ENCODE data around the gene ZC3H6. TPM values are rescaled to one million over a fixed set of nuclear protein-coding genes. Genes with fewer than 3 reads are reported as not detected.

ZC3H6 gene
- total RNA-seq, 1 donor from 2014 or later, result 7.3 TPM

DNA sequence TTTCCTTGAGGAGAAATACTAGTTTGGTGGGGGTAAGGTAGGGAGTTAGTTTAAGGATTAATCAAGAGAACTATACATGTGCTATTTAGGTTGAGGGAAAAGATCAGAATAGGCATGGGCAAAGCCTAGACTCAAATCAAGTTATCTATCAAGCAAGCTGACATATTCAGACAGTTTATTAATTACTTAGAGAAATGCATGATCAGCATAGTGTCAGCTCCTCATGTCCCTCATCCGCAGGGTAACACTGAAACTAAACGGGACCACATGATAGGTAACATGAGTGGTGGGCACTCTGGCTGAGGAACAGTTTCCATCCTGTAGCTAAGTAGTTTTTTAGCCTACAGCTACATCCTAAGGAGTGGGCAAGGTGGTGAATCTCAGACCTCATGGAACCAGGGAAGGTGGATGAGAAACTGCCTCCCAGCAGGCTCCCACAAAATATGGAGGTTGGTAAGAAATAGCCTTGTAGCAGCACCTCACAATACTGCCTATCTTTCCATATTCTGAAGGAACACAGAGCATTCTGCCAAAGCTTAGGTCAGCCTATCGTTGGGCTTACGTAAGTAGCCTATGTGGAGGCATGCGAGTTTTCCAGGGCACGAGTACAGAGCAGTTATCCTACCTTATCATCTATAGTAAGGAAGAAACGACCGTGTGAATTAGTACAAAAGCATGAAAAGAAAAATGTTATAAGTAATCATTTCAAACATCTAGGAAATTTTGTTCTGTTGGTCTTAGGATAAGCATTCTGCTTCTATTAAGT lies 18.4 kb downstream of the ZC3H6 start:
- Mint-ChIP-seq H3K27me3 (ENCODE audit: low read depth) (no peaks in the 10 kb centered on the region), H3K9me3 (no peaks in the 10 kb centered on the region), H3K4me1 (peaks cover 5% of the 10 kb centered on the region), H3K27ac (ENCODE audit: unreplicated experiment) (no peak overlapping the region), H3K4me3 (no peak overlapping the region), H3K36me3 (ENCODE audit: low read depth) (no peaks in the 10 kb centered on the region)
- TF ChIP-seq, protein P1, sequence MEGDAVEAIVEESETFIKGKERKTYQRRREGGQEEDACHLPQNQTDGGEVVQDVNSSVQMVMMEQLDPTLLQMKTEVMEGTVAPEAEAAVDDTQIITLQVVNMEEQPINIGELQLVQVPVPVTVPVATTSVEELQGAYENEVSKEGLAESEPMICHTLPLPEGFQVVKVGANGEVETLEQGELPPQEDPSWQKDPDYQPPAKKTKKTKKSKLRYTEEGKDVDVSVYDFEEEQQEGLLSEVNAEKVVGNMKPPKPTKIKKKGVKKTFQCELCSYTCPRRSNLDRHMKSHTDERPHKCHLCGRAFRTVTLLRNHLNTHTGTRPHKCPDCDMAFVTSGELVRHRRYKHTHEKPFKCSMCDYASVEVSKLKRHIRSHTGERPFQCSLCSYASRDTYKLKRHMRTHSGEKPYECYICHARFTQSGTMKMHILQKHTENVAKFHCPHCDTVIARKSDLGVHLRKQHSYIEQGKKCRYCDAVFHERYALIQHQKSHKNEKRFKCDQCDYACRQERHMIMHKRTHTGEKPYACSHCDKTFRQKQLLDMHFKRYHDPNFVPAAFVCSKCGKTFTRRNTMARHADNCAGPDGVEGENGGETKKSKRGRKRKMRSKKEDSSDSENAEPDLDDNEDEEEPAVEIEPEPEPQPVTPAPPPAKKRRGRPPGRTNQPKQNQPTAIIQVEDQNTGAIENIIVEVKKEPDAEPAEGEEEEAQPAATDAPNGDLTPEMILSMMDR (conservative IDR thresholded peaks at IDR 0.05), result no peak
- DNase-seq (ENCODE audit: low read depth, low spot score), result no peak

DNA sequence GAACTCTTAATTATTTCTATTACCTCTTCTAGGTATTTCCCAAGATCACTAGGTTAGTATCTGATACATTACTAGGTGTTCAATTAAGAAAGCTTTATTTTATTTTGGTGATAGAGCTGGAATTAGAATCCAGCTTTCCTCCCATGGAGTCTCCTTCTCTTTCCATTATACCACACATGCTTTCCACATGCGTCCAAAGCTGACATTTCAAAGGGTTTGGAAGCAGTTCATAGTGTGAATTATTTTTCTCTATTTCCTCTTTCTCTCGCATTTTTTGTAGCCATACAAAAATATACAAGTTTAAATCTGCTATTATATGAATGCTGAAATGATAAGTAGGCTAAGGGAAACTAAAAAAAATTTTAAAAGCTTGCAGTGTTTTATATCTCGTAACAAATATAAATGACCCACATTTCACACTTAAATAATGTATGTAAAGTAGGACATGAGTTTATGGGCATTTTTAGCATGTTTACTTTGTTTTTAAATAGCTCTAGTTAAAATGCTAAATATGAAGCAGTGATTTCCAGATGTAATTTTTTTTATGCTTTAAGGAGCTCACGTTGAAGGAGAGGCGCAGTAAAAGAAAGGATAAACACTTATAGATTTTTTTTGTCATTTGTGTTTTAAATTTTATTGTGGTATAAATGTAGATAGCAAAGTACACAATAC lies 20.1 kb downstream of the ZC3H6 start:
- Mint-ChIP-seq H3K27me3 (ENCODE audit: low read depth) (no peaks in the 10 kb centered on the region), H3K27ac (ENCODE audit: unreplicated experiment) (no peak overlapping the region), H3K4me1 (no peaks in the 10 kb centered on the region), H3K4me3 (no peak overlapping the region), H3K9me3 (peaks cover 2% of the 10 kb centered on the region), H3K36me3 (ENCODE audit: low read depth) (no peaks in the 10 kb centered on the region)
- TF ChIP-seq, protein P1 (conservative IDR thresholded peaks at IDR 0.05), result no peak
- no peak for DNase-seq (ENCODE audit: low read depth, low spot score)

- H3K36me3 Mint-ChIP-seq (ENCODE audit: low read depth), result no peaks in the 10 kb centered on the region
- TF ChIP-seq, protein P1 (conservative IDR thresholded peaks at IDR 0.05), result no peak
- H3K27me3 Mint-ChIP-seq (ENCODE audit: low read depth), result no peaks in the 10 kb centered on the region
- no peaks in the 10 kb centered on the region for H3K4me1 Mint-ChIP-seq
- H3K27ac Mint-ChIP-seq (ENCODE audit: unreplicated experiment), result no peak overlapping the region
- no peak for DNase-seq (ENCODE audit: low read depth, low spot score)
- no peak overlapping the region for H3K4me3 Mint-ChIP-seq
- H3K9me3 Mint-ChIP-seq, result peaks cover 2% of the 10 kb centered on the region
Observed at GRCh38 chr2:112296407-112296806, 21.0 kb downstream of the ZC3H6 start.

DNA sequence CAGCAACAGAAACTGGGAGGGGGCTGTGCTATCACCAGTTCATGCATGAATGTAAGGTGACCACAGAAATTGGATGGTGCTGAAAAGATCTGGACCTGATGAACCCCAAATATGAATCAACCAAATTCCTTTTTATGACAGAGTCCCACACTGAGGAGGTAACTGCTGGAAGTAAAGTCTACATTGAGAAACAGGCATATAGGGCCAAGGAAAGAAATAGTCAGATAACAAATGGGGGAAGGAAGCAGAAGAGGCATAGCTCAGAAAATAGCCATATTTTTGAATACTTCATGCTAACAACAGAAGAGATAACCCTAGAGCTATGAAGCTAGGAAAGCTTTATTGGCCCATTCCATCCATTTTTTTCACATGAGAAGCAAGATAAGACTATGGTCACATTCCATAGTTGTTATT lies 25.8 kb downstream of the ZC3H6 start:
- no peak for DNase-seq (ENCODE audit: low read depth, low spot score)

GRCh38 chr2:112301973-112302372 lies 26.6 kb downstream of the ZC3H6 start:
- TF ChIP-seq, protein P1 (conservative IDR thresholded peaks at IDR 0.05), result no peak
- Mint-ChIP-seq H3K4me3 (no peak overlapping the region), H3K36me3 (ENCODE audit: low read depth) (peaks cover 12% of the 10 kb centered on the region), H3K4me1 (no peaks in the 10 kb centered on the region), H3K27ac (ENCODE audit: unreplicated experiment) (no peak overlapping the region), H3K9me3 (peaks cover 2% of the 10 kb centered on the region), H3K27me3 (ENCODE audit: low read depth) (no peaks in the 10 kb centered on the region)
- DNase-seq (ENCODE audit: low read depth, low spot score), result no peak

More for the DNA sequence above, 25.8 kb downstream of the ZC3H6 start:
- Mint-ChIP-seq H3K27me3 (ENCODE audit: low read depth) (no peaks in the 10 kb centered on the region), H3K27ac (ENCODE audit: unreplicated experiment) (no peak overlapping the region), H3K9me3 (peaks cover 2% of the 10 kb centered on the region), H3K36me3 (ENCODE audit: low read depth) (peaks cover 12% of the 10 kb centered on the region), H3K4me1 (no peaks in the 10 kb centered on the region), H3K4me3 (no peak overlapping the region)
- TF ChIP-seq, protein P1 (conservative IDR thresholded peaks at IDR 0.05), result no peak

Data from neural crest cell (in vitro differentiated cells).